Endodermal cell (in vitro differentiated cells): ENCODE measurements around the gene RPL10A. TPM values are rescaled to one million over a fixed set of nuclear protein-coding genes. Genes with fewer than 3 reads are reported as not detected.
"Not testable (repeated sequence)": the region's sequence is repeated elsewhere in the genome, so short reads cannot be mapped to it uniquely, and the experiment has no call there.

Experiments
- DNase-seq: peaks from one replicate; pipeline ENCODE4 v3.0.0-alpha.2; 2017
- H3K27ac ChIP-seq: 2 replicates; pipeline ENCODE4 v1.5.1; 2013; ENCODE audit warnings: mild to moderate bottlenecking, low read depth, low read length, moderate library complexity
- H3K27me3 ChIP-seq: 2 replicates; pipeline ENCODE4 v1.6.1; 2013; ENCODE audit warnings: mild to moderate bottlenecking, low read length, moderate library complexity; ENCODE audit not compliant: insufficient read depth, control insufficient read depth, poor library complexity, severe bottlenecking
- H3K36me3 ChIP-seq: 2 replicates; pipeline ENCODE4 v1.7.0; 2013; ENCODE audit warnings: mild to moderate bottlenecking, low read length, moderate library complexity; ENCODE audit not compliant: control insufficient read depth, insufficient read depth
- H3K4me1 ChIP-seq: one replicate; pipeline ENCODE4 v1.7.0; 2013; ENCODE audit warnings: low read length; ENCODE audit not compliant: control insufficient read depth, insufficient read depth
- H3K4me3 ChIP-seq: 2 replicates; pipeline ENCODE4 v1.5.1; 2013; ENCODE audit warnings: mild to moderate bottlenecking, low read length, moderate library complexity
- H3K9ac ChIP-seq: 2 replicates; pipeline ENCODE4 v1.6.1; 2013; ENCODE audit warnings: mild to moderate bottlenecking, low read length, moderate library complexity; ENCODE audit not compliant: poor library complexity, severe bottlenecking; ENCODE audit errors: extremely low read depth
- H3K9me3 ChIP-seq: 2 replicates; pipeline ENCODE4 v1.6.1; 2013; ENCODE audit warnings: mild to moderate bottlenecking, low read length, moderate library complexity; ENCODE audit not compliant: control insufficient read depth
- H3K27ac Mint-ChIP-seq: 2 replicates; pipeline ENCODE4 v1.8.0; 2020; ENCODE audit warnings: mixed read lengths
- H3K27me3 Mint-ChIP-seq: 2 replicates; pipeline ENCODE4 v1.8.0; 2021; ENCODE audit warnings: mild to moderate bottlenecking, mixed read lengths; ENCODE audit not compliant: insufficient read depth
- H3K36me3 Mint-ChIP-seq: 2 replicates; pipeline ENCODE4 v1.8.0; 2020; ENCODE audit warnings: low read depth, mixed read lengths
- H3K4me1 Mint-ChIP-seq: 2 replicates; pipeline ENCODE4 v1.8.0; 2020; ENCODE audit warnings: mixed read lengths
- H3K4me3 Mint-ChIP-seq: 2 replicates; pipeline ENCODE4 v1.8.0; 2020; ENCODE audit warnings: mild to moderate bottlenecking, moderate library complexity, mixed read lengths
- H3K9me3 Mint-ChIP-seq: 2 replicates; pipeline ENCODE4 v1.8.0; 2020; ENCODE audit warnings: mild to moderate bottlenecking, mixed read lengths
- CTCF ChIP-seq: fragments of 200-600 bp; sonication (generic); conservative IDR thresholded peaks from 2 replicates; pipeline ENCODE4 v1.5.0; 2021; ENCODE audit warnings: antibody characterized with exemption, mild to moderate bottlenecking
- WGBS, 2 experiments: methylation state at CpG; one replicate each; pipeline versions ENCODE4 v1.1.5 to v1.1.7; 2013; ENCODE audit warnings: missing lambda C conversion rate in 2 of 2, mixed read lengths in 1 of 2; ENCODE audit not compliant: insufficient coverage in 1 of 2, insufficient read length in 1 of 2; 5-methylcytosine and 5-hydroxymethylcytosine counted together
- total RNA-seq, 2 donors: library from RNA; stranded (reverse); fragmentation: NEBNext Ultra II Directional in 1 of 2; extraction: Animal tissue kit (Norgen Biotek cat#: 25700) in 1 of 2; gene quantifications; 2 replicates in 1 of 2; 3 replicates in 1 of 2; pipeline ENCODE4 v1.2.1, GENCODE V29; 2021

The RPL10A gene
- total RNA-seq, 2 donors from 2014 or later, result 1,411 to 1,652 TPM

- H3K27me3 Mint-ChIP-seq, result no peaks in the 10 kb centered on the region
- H3K9ac ChIP-seq, result no peak overlapping the region
- no peaks in the 10 kb centered on the region for H3K36me3 Mint-ChIP-seq
- peaks cover 4% of the 10 kb centered on the region for H3K9me3 Mint-ChIP-seq
- peaks cover 5% of the 10 kb centered on the region for H3K4me1 ChIP-seq
- DNase-seq, result no peak
- H3K27ac ChIP-seq, result no peak overlapping the region
- no peaks in the 10 kb centered on the region for H3K9me3 ChIP-seq
- H3K4me3 Mint-ChIP-seq, result no peak overlapping the region
- no peak overlapping the region for H3K27ac Mint-ChIP-seq
- H3K4me1 Mint-ChIP-seq, result peaks cover 9% of the 10 kb centered on the region
- no peak overlapping the region for H3K4me3 ChIP-seq
- no peaks in the 10 kb centered on the region for H3K36me3 ChIP-seq
- WGBS, 2 experiments, result 86 to 88% methylated on average over 12 to 16 of the region's 16 CpGs
- no peak for TF ChIP-seq CTCF
- H3K27me3 ChIP-seq, result no peaks in the 10 kb centered on the region
Measured at GRCh38 chr6:35435074-35435837, 32.9 kb upstream of the RPL10A start.

GRCh38 chr6:35436071-35436857, 31.9 kb upstream of the RPL10A start:
- WGBS, 2 experiments, result 84 to 94% methylated on average over 5 to 8 of the region's 8 CpGs
- TF ChIP-seq CTCF, result no peak
- no peaks in the 10 kb centered on the region for H3K36me3 Mint-ChIP-seq
- H3K27ac Mint-ChIP-seq, result no peak overlapping the region
- H3K9me3 Mint-ChIP-seq, result no peaks in the 10 kb centered on the region
- Histone ChIP-seq H3K9ac (no peak overlapping the region), H3K27ac (no peak overlapping the region), H3K4me1 (peaks cover 5% of the 10 kb centered on the region), H3K9me3 (no peaks in the 10 kb centered on the region), H3K27me3 (no peaks in the 10 kb centered on the region), H3K4me3 (no peak overlapping the region), H3K36me3 (no peaks in the 10 kb centered on the region)
- peak; percentile 79 for DNase-seq
- H3K27me3 Mint-ChIP-seq, result no peaks in the 10 kb centered on the region
- H3K4me3 Mint-ChIP-seq, result no peak overlapping the region
- H3K4me1 Mint-ChIP-seq, result peaks cover 9% of the 10 kb centered on the region

- H3K36me3 Mint-ChIP-seq, H3K4me3 Mint-ChIP-seq, H3K4me1 Mint-ChIP-seq, H3K9me3 Mint-ChIP-seq, H3K36me3 ChIP-seq, H3K4me1 ChIP-seq, H3K9ac ChIP-seq, H3K27ac ChIP-seq, H3K9me3 ChIP-seq, H3K27me3 Mint-ChIP-seq, H3K4me3 ChIP-seq, H3K27me3 ChIP-seq, H3K27ac Mint-ChIP-seq, DNase-seq: not testable (repeated sequence)
- WGBS, 2 experiments, result 95% methylated on average over 6 of the region's 7 CpGs; no CpG with 5 or more reads in 1 of the 2 experiments
Measured at GRCh38 chr6:35438378-35439065, 29.7 kb upstream of the RPL10A start.
